Fibroblast of mammary gland (primary cell): ENCODE measurements around the gene SORBS1.
"Not testable (repeated sequence)": the region's sequence is repeated elsewhere in the genome, so short reads cannot be mapped to it uniquely, and the experiment has no call there.

Experiments
- DNase-seq: peaks from one replicate; pipeline ENCODE4 v3.0.0-alpha.2; 2010; ENCODE audit warnings: low read depth
- H3K4me3 ChIP-seq: 2 replicates; pipeline ENCODE4 v1.5.1; 2011; ENCODE audit warnings: low read depth, mild to moderate bottlenecking, low read length, moderate library complexity; ENCODE audit not compliant: control insufficient read depth
- CTCF ChIP-seq: conservative IDR thresholded peaks from 2 replicates; pipeline ENCODE4 v1.5.1; 2011; ENCODE audit warnings: low read depth, low read length, inconsistent platforms; ENCODE audit not compliant: control insufficient read depth, insufficient read depth

The SORBS1 gene

GRCh38 chr10:95472304-95473088 is 88.7 kb downstream of the SORBS1 start:
- DNase-seq = no peak
- H3K4me3 ChIP-seq = no peak overlapping the region
- TF ChIP-seq CTCF = no peak

- DNase-seq = no peak
- TF ChIP-seq CTCF = no peak
- no peak overlapping the region for H3K4me3 ChIP-seq
These were observed 91.5 kb downstream of the SORBS1 start for GRCh38 chr10:95469676-95470075.

GRCh38 chr10:95469251-95469650 is 91.9 kb downstream of the SORBS1 start:
- no peak for DNase-seq
- no peak for TF ChIP-seq CTCF
- H3K4me3 ChIP-seq = no peak overlapping the region

- not testable (repeated sequence) for H3K4me3 ChIP-seq, DNase-seq
These were observed 93.5 kb downstream of the SORBS1 start for GRCh38 chr10:95467642-95468041.

GRCh38 chr10:95467162-95467599 is 94.0 kb downstream of the SORBS1 start:
- H3K4me3 ChIP-seq = no peak overlapping the region
- no peak for DNase-seq
- TF ChIP-seq CTCF = no peak

- no peak overlapping the region for H3K4me3 ChIP-seq
- no peak for DNase-seq
- no peak for TF ChIP-seq CTCF
These were observed 94.7 kb downstream of the SORBS1 start for GRCh38 chr10:95466436-95466835.

- H3K4me3 ChIP-seq = no peak overlapping the region
- no peak for DNase-seq
- no peak for TF ChIP-seq CTCF
These were observed 96.9 kb downstream of the SORBS1 start for GRCh38 chr10:95464280-95464679.
